NCI-H774 (cell line): ENCODE data around the gene CMKLR1.

Experiments used
- DNase-seq: peaks from one replicate; lab custom pipeline; 2025; lab: John Stamatoyannopoulos, UW

The CMKLR1 gene

DNA sequence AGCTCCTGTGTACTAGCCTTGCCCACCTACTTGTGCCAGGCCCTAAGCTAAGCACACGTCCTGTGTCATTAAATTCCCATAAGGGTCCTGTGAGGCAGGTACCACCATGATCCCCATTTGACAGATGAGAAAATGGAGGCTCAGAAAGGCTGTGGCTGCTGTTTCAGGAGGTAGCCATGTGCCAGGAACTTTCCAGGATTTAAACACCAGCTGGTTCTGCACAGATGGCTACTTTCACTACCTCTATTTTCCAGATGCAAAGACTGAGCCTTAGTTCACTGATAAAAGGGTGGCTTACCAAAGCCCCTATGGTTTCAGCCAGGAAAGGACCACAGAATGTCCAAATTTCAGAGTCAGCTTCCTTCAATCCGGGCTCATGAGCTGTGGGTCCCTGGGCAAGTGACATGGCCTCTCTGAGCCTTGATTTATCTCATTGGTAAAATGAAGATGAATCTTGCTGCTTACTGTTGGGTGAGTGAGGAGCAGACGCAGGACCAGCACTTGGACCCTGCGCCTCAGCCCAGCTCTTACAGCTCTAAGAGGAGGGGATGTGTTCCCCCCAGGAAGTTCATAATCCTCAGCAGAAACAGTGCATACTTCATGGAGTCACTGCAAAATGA lies 23.5 kb downstream of the CMKLR1 start:
- DNase-seq, result no peak

DNA sequence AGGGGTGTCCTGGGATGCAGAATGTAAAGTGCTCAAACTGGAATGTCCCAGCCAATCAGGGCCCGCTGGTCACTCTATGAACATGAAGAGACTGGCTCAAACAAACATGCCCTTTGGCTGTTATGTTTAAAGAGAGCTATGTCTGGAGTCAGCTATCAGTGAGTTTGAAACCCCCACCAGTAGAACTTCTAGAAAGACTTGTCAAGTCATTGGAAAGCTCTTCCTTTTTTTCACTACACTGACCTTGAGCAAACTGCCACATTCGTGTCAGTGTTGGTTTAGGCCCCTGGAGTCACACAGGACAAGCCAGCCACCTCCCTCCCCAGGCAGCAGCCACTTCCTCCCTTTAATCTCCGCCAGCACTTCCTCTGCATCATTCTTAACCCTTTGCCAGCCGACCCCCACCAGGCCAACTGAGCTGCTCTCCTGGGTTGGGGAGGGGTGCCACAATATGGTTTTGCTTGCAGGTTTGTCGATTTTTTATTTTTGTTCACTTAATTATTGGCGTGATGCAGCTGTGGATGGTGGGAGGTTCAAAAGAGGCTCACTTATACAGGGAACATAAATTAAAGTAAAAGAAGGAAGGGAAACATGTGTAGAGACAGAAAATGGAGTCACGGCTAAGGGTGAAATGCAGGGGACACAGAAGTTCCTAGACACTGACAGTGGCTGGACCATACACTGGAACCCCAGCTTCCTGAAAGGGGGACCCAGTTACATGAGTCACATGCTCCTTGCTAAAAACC lies 25.3 kb downstream of the CMKLR1 start:
- no peak for DNase-seq

DNA sequence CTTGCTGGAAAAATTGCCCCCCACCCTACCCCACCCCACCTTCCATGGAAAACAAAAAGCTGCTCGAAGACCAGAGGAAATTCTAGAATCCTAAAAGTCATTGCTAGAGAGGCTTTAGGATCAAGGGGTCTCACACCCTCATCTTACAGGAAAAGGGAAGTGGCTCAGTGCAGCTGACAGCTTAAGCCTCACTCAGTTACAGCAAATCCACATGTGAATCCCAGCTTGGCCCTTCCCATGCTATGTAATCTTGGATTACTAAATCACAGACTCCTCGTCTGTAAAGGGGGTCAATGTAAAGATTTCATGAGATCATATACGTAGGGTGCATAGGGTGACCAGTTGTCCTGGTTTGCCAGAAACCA lies 25.9 kb downstream of the CMKLR1 start:
- DNase-seq, result no peak

DNA sequence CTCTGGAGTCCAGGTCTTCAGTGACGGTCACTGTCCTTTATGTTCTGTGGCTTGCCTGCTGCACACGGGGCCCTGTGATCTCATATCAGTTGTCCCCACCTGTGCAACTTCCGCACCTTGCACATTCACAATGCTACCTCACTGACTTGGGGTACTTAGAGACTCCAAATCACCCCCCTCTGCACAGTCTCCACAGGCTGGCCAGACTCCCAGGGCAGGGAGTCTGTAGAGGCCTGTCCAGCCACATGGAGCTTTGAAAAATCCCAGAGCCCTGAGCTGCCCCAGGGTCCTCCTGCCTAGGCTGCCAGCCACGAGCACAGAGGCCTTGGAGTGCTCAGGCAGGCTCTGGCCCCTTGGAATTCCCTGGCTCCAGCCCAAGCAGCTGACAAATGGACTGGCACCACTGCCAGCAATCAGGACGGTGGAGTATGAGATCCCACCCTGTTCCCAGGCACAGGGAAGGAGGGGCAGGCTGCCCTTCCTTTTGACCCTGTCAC lies 26.4 kb downstream of the CMKLR1 start:
- no peak for DNase-seq

DNA sequence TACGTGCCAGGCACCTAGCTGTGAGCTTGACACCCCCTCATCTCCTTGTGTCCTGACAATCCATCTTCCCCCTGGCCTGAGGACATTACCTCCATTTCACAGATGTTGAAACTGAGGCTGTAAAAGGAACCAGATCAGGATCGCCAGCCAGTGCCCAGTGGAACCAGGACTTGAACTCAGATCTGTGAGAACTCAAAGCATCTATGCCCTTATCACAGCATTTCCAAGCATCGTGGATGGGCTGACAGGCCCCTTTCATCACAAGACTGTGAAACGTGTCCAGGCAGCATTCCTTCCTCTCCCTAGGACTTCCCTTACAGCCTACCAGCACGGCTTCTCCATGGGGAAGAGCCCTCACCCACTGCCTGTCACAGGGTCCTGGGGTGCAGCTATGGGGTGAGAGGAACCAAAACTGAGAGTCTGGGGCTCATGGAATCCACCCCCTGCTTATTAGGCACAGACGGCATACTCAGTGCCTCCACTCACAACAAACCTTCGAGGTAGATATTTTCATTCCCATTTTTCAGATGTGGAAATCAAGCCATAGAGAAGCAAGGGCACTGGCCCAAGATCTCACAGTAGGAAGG lies 26.9 kb downstream of the CMKLR1 start:
- DNase-seq, result no peak

DNA sequence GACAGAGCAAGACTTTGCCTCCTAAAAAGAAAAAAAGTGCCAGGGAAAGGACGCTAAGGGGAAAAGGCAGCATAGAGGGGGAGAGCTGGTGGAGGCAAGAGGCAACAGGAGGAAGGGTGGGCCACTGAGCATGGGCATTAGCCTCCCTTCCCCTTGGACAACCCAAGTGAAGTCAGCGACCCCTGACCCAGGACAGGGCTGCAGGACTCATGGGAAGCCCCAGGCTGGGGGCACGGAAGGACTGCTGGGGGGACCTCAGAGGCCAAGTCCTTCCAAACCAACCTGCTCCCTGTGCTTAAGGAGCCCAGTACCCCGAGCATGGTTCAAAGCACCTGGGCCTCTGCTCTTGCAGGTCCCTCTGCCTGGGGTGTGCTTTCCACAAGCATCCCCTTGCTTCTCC lies 27.5 kb downstream of the CMKLR1 start:
- no peak for DNase-seq

DNA sequence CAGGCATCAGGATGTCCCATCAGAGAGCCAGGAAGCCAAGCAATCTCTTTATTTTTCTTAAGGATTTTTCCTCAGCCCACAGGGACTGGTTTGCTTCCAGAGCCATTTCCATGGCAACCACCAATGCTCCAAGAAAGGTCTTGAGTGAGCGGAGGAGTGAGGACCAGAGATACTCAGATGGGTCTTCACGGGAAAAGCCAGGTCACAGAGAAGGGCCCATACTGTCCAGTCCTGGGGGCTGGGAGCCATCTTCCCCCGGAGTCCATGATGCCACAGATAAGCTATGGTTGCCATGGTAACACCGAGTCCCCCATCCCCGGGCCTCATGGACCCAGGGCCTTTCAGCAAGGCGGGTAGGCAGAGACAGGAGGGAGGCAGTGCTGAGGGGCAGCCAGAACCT lies 28.6 kb downstream of the CMKLR1 start:
- DNase-seq, result no peak

DNA sequence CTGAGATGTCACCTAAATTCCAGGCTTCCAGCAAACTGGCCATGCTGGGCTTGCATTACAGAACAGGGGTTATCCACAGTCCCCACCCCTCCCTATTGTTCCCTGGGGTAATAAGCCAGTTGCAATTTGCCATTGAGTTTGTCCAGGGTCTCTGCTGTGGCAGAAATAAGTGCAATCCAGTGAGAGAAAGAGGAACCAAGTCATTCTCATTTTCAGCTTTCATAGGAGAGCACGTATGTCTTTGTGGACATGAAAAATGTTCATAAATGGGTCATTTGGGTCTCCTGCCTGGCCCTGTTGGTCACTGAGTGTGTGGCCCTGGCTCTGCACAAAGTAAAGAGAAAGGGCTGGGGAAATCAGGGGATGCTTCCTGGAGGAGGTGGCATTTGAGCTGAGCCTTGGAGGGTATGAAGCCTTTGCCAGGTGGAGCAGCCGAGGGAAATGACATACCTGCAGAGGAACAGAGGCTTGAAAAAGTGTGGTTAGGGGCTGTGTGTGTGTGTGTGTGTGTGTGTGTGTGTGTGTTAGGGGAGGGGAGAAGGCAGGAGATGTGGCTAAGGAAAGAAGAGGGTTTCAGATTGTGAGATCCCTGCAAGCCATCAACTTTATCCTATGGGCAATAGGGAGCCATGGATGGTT lies 29.3 kb downstream of the CMKLR1 start:
- no peak for DNase-seq

DNA sequence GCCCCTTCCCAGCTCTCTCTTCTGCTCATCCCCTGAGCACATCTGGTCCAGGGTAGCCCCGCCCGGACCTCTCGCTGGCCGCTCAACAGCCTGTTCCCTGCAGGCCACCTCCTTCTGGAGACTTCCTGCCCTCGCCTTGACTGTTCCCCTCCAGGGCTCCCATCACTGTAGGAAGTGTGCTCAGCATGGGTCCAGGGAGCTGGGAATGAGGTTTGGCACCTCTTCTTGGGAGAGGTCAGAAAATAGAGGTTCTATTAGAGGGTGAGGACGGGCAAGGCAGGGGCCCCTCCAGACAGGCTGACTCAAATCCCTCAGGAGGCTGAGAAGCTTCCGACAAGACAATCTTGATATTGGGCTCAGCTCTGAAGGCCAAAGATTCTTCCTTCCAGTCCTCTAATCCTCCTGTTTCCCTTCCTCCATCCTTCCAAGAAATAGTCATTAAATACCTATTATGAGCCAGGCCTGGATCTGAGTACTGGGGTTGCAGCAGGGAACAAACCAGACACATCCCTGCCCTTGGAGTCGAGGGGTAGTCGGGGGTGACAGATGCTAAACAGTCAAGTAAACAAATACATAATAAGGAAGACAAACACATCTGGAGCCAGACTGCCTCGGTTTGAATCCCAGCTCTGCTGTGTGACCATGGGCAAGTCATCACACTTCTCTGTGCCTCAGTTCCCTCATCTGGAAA lies 30.6 kb downstream of the CMKLR1 start:
- DNase-seq, result no peak

DNA sequence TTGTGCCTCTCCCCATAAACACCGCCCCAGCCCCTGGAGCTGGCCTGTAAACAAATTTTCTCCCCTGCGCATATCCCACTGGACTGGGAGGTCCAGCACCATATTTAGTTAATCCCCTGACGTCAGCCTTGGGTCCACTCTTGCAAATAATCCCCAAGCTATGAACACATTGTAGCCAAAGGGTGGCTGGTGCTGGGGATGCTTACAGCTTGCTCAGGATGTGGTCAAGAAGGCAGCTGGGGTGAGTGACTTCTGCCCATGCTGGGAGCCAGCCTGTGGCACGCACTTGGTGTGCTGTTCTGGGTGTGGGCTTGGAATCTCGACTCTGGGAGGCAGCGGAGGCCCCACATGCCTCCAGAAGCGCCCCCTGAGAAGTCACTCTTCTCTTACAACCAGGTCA lies 32.1 kb downstream of the CMKLR1 start:
- DNase-seq, result no peak

DNA sequence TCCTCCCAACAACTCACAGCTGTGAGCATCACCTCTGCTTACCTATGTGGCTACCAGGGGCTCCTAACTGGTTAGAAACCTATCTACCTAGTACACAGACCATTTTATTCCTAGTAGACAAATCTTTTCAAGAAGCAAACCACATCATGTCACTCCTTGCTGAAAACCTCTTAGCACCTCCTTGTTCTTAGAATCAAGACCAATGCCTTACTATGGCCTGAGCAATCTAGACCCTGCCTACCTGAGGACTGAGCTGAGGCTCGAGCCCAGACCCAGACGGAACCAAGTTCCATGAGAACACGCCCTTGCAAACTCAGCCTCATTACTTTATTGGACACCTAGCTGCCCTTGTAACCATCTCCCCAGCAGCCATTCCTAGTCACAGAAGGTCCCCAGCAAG lies 32.6 kb downstream of the CMKLR1 start:
- no peak for DNase-seq

DNA sequence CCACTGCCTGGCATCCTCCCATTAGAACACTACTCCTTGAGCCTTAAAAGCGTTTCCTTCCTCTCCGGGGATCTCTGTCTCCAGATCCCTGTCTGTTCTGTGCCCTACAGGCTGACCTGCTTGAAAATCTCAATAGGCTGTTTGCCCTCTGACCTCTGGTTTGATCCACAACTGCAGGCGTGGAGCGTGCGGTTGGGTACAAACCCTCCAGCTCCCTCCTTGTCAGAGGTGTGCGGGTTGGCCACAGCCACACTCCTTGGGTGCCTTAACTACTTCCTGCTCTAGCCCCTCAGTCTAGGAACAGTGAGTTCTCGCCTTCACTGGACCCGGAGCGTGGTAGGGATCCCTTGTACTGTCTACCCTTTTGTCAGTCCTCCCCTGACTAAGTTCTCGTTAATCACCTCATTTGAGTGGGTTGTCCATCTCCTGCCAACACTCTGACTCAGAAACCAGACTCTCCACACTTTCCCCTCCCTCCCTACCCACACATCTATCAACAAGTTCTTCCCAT lies 33.1 kb downstream of the CMKLR1 start:
- DNase-seq, result no peak

DNA sequence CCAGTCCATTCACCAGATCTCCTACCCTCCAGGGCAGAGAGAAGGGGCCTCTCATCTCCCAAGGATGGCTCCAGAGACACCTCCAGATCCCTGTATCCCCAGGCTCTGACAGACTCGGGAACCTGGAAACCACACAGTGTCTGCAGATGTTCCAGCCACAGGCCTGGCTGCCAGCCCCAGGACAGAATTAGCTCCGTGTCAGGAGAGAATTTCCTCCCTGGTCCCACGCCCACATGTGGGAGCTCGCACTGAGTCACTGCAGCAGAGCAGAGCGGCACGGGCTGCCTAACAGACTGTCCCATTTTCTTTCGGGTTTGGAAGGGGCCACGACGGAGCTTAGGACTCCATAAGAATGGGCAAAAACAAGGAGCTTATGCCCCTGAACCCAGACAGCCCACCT lies 33.6 kb downstream of the CMKLR1 start:
- DNase-seq, result no peak

DNA sequence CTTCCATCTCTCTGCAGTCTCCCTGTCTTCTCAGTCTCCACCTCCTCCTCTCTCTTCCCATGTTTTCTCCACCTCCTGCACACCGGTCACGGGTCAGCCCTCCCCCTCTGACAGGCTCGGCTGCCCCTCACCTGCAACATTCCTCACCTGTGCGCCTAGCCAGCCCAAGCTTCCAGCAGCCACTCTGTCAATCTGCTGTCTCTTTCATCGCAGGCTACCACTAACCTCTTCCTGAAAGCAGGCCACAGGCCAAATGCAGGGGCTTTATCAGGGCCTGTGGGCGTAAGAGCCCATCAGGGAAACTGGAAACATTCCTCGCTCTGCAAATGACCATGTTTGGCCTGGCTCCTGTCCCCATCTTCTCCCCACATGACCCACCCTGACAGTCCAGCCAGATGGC lies 34.5 kb downstream of the CMKLR1 start:
- DNase-seq, result no peak

DNA sequence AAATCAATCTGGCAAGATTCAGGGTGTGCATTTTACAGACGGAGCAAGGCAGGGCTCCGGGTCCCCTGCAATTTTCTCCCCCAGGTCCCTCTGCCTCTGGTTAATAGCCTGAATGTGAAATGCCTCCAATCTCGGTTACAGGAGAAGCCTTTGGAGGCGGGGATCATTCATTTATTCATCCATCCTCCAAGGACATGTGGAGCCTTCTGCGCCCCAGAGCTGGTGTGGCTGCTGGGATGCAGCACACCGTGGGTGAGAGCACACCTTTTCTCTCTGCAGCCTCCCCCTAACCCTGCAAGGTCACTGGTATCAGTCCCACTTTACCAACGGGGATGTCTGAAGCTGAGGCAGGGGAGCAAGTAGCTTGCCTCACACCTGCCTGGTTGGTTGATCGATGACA lies 35.4 kb downstream of the CMKLR1 start:
- no peak for DNase-seq

DNA sequence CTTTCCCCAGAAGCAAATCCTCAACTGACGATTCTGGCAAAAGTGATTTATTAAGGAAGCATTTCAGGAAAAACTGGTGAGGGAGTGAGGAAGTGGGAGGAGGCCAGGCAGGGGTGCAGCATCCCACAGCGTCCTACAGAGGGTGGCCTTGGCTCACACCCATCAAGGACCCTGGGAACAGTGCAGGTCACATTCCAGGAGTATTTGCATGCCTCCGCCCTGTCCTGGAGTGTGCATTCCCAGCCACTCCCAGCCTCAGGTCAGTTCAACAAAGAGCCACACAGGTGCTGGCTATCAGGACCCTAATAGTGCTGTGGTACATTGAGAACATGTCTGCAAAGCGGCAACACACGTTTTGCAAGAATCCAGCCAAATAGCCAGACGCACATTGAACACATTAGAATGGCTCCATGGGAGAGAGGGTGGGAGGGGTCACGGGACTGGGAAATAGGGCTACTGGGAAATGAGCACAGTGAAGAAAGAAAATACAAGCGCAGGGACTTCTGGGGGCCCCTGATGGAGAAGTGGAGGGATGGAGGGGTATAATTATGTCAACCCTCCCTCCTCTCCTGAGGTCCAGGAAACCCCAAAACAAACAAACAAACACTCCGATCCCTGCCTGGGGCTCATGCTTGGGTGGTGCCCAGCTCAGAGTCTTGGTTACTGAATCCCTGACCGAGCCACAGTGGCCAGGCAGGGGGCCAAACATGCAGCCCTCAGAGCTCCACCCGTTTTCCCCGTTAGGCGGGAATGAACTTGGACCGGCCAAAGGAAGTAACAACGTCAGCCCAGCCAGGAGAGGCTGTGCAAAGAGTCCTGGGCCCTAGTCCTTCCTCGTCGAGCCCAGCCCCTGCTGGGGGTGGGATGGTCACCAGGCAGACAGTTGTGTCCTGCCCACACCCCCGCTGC lies 36.5 kb downstream of the CMKLR1 start:
- DNase-seq, result no peak

DNA sequence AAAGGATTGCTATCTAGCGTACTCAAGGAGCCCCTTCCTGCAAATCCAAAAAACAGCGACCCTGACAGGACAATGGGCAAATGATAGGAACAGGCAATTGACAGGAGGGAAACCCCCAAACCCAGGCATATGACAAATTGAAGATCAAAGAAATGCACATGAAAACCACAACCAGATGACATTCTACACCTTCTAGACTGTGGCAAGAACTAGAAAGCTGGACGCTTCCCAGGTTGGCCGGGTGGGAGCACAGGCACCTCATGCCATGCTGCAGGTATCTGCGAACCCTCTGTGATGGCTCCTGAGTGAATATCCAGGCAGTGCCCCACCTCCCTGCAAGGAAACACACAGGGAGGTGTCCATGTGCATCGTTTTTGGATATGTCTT lies 37.1 kb downstream of the CMKLR1 start:
- no peak for DNase-seq

DNA sequence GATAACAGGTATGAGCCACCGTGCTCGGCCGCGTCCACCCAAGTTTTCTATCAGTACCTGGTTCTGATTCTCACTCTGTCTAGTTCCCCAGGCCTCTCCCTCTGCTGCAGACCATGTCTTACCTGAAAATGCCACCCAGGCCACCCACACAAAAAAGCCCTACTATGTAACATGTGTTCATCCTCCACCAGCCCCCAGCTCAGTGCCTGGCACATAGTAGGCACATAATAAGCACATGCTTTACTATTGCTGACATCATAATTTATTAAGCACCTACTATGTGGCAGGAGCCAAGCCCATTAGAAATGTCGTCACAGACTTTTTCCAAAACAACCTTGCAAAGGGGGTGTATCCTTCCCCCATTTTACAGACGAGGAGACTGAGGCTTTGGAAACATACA lies 37.8 kb downstream of the CMKLR1 start:
- DNase-seq, result no peak

DNA sequence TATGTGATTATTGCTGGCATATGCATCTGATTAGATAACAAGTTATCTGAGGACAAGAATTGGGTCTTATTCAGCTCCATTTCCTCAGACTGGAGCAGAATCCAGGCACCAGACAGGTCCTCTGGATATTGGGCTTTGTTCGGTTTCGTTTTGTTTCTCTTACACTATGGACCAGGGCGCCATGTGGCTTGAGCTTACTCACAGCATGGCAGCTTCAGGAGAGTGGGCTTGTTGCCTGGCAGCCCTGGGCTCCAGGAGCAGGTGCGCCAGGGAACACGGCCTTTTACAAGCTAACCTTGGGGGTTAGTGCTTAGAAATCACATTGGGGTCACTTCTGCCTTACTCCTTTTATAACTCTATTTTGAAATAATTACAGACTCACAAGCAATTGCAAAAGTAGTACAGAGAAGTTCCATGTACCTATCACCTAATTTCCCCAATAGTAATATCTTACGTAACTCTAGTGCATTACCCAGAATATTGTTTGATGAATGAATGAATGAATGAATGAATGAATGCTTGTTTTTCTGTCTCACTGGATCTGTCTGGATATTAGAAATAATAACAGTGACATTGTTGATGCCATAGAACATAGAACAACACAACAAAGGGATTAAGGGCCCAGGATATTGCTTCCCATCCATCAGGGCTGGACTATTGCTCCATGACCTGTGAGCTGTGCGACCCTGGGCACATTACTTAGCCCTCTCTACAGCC lies 39.0 kb downstream of the CMKLR1 start:
- DNase-seq, result no peak

DNA sequence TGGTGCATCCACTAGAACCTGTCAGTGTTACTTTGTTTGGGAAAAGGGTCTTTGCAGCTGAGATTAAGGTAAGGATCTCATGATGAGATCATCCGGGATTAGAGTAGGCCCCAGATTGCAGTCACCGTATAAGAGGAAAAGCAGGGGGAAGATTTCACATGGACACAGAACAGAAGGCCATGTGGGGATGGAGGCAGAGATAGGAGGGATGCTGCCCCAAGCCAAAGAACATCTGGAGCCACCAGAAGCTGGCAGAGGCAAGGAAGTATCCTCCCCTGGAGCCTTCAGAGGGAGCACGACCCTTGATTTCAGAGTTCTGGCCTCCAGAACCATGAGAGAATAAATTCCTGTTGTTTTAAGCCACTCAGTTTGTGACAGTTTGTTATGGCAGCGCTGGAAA lies 39.6 kb downstream of the CMKLR1 start:
- no peak for DNase-seq
